OCI-LY1 (cell line): ENCODE measurements around the gene ADD2.

ENCODE experiments used
- EZH2 ChIP-seq: fragments of 200-600 bp; sonication (generic), shearing (Covaris generic); IDR thresholded peaks from 2 replicates; pipeline ENCODE4 v1.8.0; 2017; ENCODE audit warnings: borderline replicate concordance, mixed run types, mild to moderate bottlenecking, antibody characterized with exemption, low read length, moderate library complexity, mixed read lengths
- TF ChIP-seq, protein P1 (sequence below): fragments of 200-600 bp; sonication (generic), shearing (Covaris generic); IDR thresholded peaks from 2 replicates; pipeline ENCODE4 v1.5.1; 2017; ENCODE audit warnings: mild to moderate bottlenecking, antibody characterized with exemption, low read length, moderate library complexity, mixed read lengths

DNA sequence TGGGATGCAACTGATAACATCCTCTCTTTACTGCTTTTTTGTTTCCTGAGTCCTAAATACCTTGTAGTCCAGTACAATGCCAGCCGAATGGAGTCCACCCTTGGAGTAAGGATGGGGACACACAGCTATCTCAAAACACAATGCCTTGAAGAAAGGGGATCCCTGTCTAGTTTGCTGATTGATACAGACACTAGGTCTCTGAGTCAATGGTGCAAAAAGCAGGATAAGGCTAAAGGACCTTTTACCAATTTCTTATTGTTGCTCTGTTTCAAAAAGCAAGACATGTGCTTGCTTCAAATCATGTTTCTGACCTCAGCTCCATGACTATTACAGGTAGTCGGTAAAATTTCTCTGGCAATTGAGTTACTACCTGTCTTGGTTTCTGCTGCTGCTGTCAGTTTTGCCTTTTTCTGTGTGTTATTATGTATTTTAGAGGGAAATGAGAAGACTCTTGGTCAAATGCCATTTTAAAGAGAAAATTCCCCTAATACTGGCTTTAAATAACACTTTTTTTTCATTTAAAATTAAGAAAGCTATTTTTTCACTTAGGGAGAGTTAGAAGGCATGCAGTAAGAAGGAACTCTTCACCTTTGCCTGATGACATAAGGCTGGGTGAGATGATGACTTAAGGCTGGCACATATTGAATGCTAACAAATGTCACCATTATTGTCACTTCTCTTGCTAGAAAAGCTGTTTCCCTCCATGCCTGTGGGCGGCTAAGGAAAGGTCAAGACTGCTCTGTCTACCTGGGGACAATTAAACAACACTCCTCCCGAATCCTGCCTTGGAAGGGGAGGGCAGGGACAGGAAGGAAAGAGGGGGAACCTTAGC, 27.4 kb upstream of the ADD2 start:
- TF ChIP-seq, protein P1, sequence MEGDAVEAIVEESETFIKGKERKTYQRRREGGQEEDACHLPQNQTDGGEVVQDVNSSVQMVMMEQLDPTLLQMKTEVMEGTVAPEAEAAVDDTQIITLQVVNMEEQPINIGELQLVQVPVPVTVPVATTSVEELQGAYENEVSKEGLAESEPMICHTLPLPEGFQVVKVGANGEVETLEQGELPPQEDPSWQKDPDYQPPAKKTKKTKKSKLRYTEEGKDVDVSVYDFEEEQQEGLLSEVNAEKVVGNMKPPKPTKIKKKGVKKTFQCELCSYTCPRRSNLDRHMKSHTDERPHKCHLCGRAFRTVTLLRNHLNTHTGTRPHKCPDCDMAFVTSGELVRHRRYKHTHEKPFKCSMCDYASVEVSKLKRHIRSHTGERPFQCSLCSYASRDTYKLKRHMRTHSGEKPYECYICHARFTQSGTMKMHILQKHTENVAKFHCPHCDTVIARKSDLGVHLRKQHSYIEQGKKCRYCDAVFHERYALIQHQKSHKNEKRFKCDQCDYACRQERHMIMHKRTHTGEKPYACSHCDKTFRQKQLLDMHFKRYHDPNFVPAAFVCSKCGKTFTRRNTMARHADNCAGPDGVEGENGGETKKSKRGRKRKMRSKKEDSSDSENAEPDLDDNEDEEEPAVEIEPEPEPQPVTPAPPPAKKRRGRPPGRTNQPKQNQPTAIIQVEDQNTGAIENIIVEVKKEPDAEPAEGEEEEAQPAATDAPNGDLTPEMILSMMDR = no peak
- no peak for TF ChIP-seq EZH2
